SU-DHL-6 (cell line): ENCODE data around the gene BARHL2.

Source experiments
- EZH2phosphoT487 ChIP-seq: fragments of 200-600 bp; sonication (generic), shearing (Covaris generic); conservative IDR thresholded peaks from 2 replicates; pipeline ENCODE4 v1.6.1; 2018; ENCODE audit warnings: mild to moderate bottlenecking, antibody characterized with exemption, low read length, moderate library complexity, mixed read lengths
- TF ChIP-seq, protein P1 (sequence below): fragments of 200-600 bp; sonication (generic); IDR thresholded peaks from one replicate; pipeline ENCODE4 v1.5.1; 2017; ENCODE audit warnings: antibody characterized with exemption, mild to moderate bottlenecking, low read length, moderate library complexity; ENCODE audit not compliant: insufficient read depth, poor library complexity, severe bottlenecking

DNA sequence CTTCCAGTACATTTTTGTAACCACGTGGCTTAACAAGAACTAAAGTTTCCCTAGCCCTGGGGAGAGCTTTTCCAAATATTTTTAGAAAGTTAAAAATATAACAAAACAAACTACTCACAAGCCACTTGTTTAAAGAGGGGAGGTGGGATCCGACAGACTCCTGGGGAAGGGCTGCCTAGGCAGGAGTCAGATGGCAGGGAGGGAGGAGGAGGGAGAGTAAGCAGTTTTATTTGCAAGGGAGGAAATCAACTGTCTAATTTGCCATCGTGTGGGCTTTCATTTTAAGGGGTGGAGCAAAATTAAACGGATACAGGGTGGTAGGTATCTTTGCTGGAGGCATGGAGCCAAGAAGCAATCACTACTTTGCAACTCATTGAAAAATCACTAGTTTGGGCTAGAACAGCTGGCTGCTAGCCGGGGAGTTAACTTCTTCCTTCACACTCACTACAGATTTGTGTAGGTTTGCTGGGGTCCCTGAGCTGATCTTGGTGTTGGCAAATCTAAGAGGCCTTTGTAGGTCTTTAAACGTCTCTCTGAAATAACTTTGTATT, 8.8 kb downstream of the BARHL2 start:
- TF ChIP-seq EZH2phosphoT487: no peak
- TF ChIP-seq, protein P1, sequence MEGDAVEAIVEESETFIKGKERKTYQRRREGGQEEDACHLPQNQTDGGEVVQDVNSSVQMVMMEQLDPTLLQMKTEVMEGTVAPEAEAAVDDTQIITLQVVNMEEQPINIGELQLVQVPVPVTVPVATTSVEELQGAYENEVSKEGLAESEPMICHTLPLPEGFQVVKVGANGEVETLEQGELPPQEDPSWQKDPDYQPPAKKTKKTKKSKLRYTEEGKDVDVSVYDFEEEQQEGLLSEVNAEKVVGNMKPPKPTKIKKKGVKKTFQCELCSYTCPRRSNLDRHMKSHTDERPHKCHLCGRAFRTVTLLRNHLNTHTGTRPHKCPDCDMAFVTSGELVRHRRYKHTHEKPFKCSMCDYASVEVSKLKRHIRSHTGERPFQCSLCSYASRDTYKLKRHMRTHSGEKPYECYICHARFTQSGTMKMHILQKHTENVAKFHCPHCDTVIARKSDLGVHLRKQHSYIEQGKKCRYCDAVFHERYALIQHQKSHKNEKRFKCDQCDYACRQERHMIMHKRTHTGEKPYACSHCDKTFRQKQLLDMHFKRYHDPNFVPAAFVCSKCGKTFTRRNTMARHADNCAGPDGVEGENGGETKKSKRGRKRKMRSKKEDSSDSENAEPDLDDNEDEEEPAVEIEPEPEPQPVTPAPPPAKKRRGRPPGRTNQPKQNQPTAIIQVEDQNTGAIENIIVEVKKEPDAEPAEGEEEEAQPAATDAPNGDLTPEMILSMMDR: no peak
